ENCODE measurements around the gene PTHLH. TPM values are rescaled to one million over a fixed set of nuclear protein-coding genes. Genes with fewer than 3 reads are reported as not detected.

Gene PTHLH
- total and polyA plus RNA-seq, 4 donors: 0.22 to 3.0 (median 0.37) TPM

- no peak overlapping the region for H3K4me3 ChIP-seq
- DNase-seq (no peak), ATAC-seq (ENCODE audit: insufficient read depth, low FRiP score) (no peak)
- no peaks in the 10 kb centered on the region for H3K36me3 ChIP-seq (ENCODE audit: control insufficient read depth in 4 of 4, insufficient read depth in 4 of 4, low read length in 4 of 4)
- no peak overlapping the region for H3K9ac ChIP-seq (ENCODE audit: insufficient read depth in 1 of 2, low read length in 2 of 2)
- no peaks in the 10 kb centered on the region for H3K9me3 ChIP-seq (ENCODE audit: control insufficient read depth in 4 of 4, insufficient read depth in 3 of 4, low read length in 3 of 4)
- TF ChIP-seq CTCF (IDR thresholded peaks at IDR 0.05; ENCODE audit: control extremely low read depth, extremely low read depth): no peak
- no peak overlapping the region for H3K27ac ChIP-seq (ENCODE audit: low read depth in 1 of 2, low read length in 1 of 2)
- WGBS, 2 donors: 85 to 91% methylated on average over 4 of the region's 4 CpGs
- peaks cover 0 to 1% (median 0%) of the 10 kb centered on the region in 5 donors for H3K4me1 ChIP-seq (ENCODE audit: control insufficient read depth in 5 of 5, insufficient read depth in 5 of 5, low read length in 5 of 5)
- peaks cover 0 to 2% (median 0%) of the 10 kb centered on the region in 3 donors for H3K27me3 ChIP-seq (ENCODE audit: control insufficient read depth in 3 of 3, insufficient read depth in 3 of 3, low read length in 2 of 3)
These were observed 19.2 kb downstream of the PTHLH start for GRCh38 chr12:27953348-27953747.

GRCh38 chr12:27952510-27952909, 20.0 kb downstream of the PTHLH start:
- no peak for DNase-seq
- Histone ChIP-seq H3K4me3 (no peak overlapping the region), H3K9me3 (ENCODE audit: control insufficient read depth in 4 of 4, insufficient read depth in 3 of 4, low read length in 3 of 4) (no peaks in the 10 kb centered on the region), H3K9ac (ENCODE audit: insufficient read depth in 1 of 2, low read length in 2 of 2) (no peak overlapping the region), H3K36me3 (ENCODE audit: control insufficient read depth in 4 of 4, insufficient read depth in 4 of 4, low read length in 4 of 4) (no peaks in the 10 kb centered on the region), H3K27me3 (ENCODE audit: control insufficient read depth in 3 of 3, insufficient read depth in 3 of 3, low read length in 2 of 3) (peaks cover 0 to 2% (median 0%) of the 10 kb centered on the region in 3 donors), H3K27ac (ENCODE audit: low read depth in 1 of 2, low read length in 1 of 2) (no peak overlapping the region), H3K4me1 (ENCODE audit: control insufficient read depth in 5 of 5, insufficient read depth in 5 of 5, low read length in 5 of 5) (peaks cover 0 to 1% (median 0%) of the 10 kb centered on the region in 5 donors)
- no peak for ATAC-seq (ENCODE audit: insufficient read depth, low FRiP score)
- 63 to 74% methylated on average over 5 of the region's 5 CpGs for WGBS, 2 donors
- TF ChIP-seq CTCF (IDR thresholded peaks at IDR 0.05; ENCODE audit: control extremely low read depth, extremely low read depth): no peak

GRCh38 chr12:27951898-27952297, 20.6 kb downstream of the PTHLH start:
- Histone ChIP-seq H3K27me3 (ENCODE audit: control insufficient read depth in 3 of 3, insufficient read depth in 3 of 3, low read length in 2 of 3) (peaks cover 0 to 2% (median 0%) of the 10 kb centered on the region in 3 donors), H3K36me3 (ENCODE audit: control insufficient read depth in 4 of 4, insufficient read depth in 4 of 4, low read length in 4 of 4) (no peaks in the 10 kb centered on the region), H3K4me1 (ENCODE audit: control insufficient read depth in 5 of 5, insufficient read depth in 5 of 5, low read length in 5 of 5) (peaks cover 0 to 1% (median 0%) of the 10 kb centered on the region in 5 donors), H3K9me3 (ENCODE audit: control insufficient read depth in 4 of 4, insufficient read depth in 3 of 4, low read length in 3 of 4) (no peaks in the 10 kb centered on the region), H3K9ac (ENCODE audit: insufficient read depth in 1 of 2, low read length in 2 of 2) (no peak overlapping the region), H3K27ac (ENCODE audit: low read depth in 1 of 2, low read length in 1 of 2) (no peak overlapping the region), H3K4me3 (no peak overlapping the region)
- WGBS, 2 donors: 72 to 82% methylated on average over 7 of the region's 7 CpGs
- ATAC-seq (ENCODE audit: insufficient read depth, low FRiP score): no peak
- TF ChIP-seq CTCF (IDR thresholded peaks at IDR 0.05; ENCODE audit: control extremely low read depth, extremely low read depth): no peak
- DNase-seq: no peak

GRCh38 chr12:27946421-27946820, 26.1 kb downstream of the PTHLH start:
- Histone ChIP-seq H3K27ac (ENCODE audit: low read depth in 1 of 2, low read length in 1 of 2) (no peak overlapping the region), H3K36me3 (ENCODE audit: control insufficient read depth in 4 of 4, insufficient read depth in 4 of 4, low read length in 4 of 4) (no peaks in the 10 kb centered on the region), H3K9ac (ENCODE audit: insufficient read depth in 1 of 2, low read length in 2 of 2) (no peak overlapping the region), H3K27me3 (ENCODE audit: control insufficient read depth in 3 of 3, insufficient read depth in 3 of 3, low read length in 2 of 3) (no peaks in the 10 kb centered on the region), H3K4me3 (no peak overlapping the region), H3K4me1 (ENCODE audit: control insufficient read depth in 5 of 5, insufficient read depth in 5 of 5, low read length in 5 of 5) (no peaks in the 10 kb centered on the region), H3K9me3 (ENCODE audit: control insufficient read depth in 4 of 4, insufficient read depth in 3 of 4, low read length in 3 of 4) (no peaks in the 10 kb centered on the region)
- TF ChIP-seq CTCF (IDR thresholded peaks at IDR 0.05; ENCODE audit: control extremely low read depth, extremely low read depth): no peak
- DNase-seq (no peak), ATAC-seq (ENCODE audit: insufficient read depth, low FRiP score) (no peak)
- 84 to 96% methylated on average over 1 of the region's 1 CpG for WGBS, 2 donors
